Measurements from ENCODE around the gene TMBIM4. TPM values are rescaled to one million over a fixed set of nuclear protein-coding genes. Genes with fewer than 3 reads are reported as not detected.

TMBIM4 gene
- total and polyA plus RNA-seq, 2 of the 4 experiments (the other 2 are of a cell fraction): 38.7 to 59.3 TPM

GRCh38 chr12:66119870-66120241 lies 49.9 kb downstream of the TMBIM4 start:
- H3K4me1 ChIP-seq (ENCODE audit: control insufficient read depth, insufficient read depth, low read length): no peaks in the 10 kb centered on the region
- no CpG with 5 or more reads among the region's 1 CpG for WGBS, 2 experiments (ENCODE audit: extremely low coverage in 2 of 2, insufficient read length in 1 of 2)
- ATAC-seq (ENCODE audit: low read depth) (no peak), DNase-seq (no peak)
- H3K23ac ChIP-seq (ENCODE audit: low read depth, low read length): no peak overlapping the region
- in situ Hi-C loops (cut with MboI; ENCODE audit: low sequenced_read_pairs) (no loop called here), dilution Hi-C loops (cut with HindIII; ENCODE audit: low sequenced_read_pairs, unreplicated experiment) (no loop called here), intact Hi-C loops (cut with micrococcal nuclease) (no loop called here)
- no peak overlapping the region for H2BK5ac ChIP-seq (ENCODE audit: low read depth, low read length, poor library complexity, severe bottlenecking)
- no peak overlapping the region for H2AK5ac ChIP-seq (ENCODE audit: low read depth, low read length)
- H4K5ac ChIP-seq (ENCODE audit: low read depth, low read length): no peak overlapping the region
- H2BK120ac ChIP-seq (ENCODE audit: low read depth, low read length): no peak overlapping the region
- no peak overlapping the region for H3K9ac ChIP-seq (ENCODE audit: low read depth, low read length)
- no peak overlapping the region for H3K4ac ChIP-seq (ENCODE audit: low read depth, low read length)
- H3K36me3 ChIP-seq (ENCODE audit: control insufficient read depth, insufficient read depth, low read length): peaks cover 15% of the 10 kb centered on the region
- H3K56ac ChIP-seq (ENCODE audit: extremely low read depth, insufficient read depth, low read length): no peak overlapping the region
- TF ChIP-seq MAZ (IDR thresholded peaks at IDR 0.05; ENCODE audit: borderline replicate concordance, low read depth, low read length) (no peak), RAD21 (IDR thresholded peaks at IDR 0.05; ENCODE audit: low read length) (no peak), SMC3 (IDR thresholded peaks at IDR 0.05; ENCODE audit: low read depth, low read length) (no peak), POLR2A (IDR thresholded peaks at IDR 0.05; ENCODE audit: low read depth, low read length) (no peak), NFE2L2 (IDR thresholded peaks at IDR 0.05; ENCODE audit: low read depth, low read length) (no peak), MAFK (IDR thresholded peaks at IDR 0.05; ENCODE audit: low read depth, low read length) (no peak), BHLHE40 (IDR thresholded peaks at IDR 0.05; ENCODE audit: low read depth, low read length) (no peak), CTCF (conservative IDR thresholded peaks at IDR 0.05; ENCODE audit: low read depth, low read length) (no peak), MXI1 (IDR thresholded peaks at IDR 0.05; ENCODE audit: borderline replicate concordance, low read depth, low read length) (no peak), USF2 (IDR thresholded peaks at IDR 0.05; ENCODE audit: low read depth, low read length) (no peak), ELK1 (IDR thresholded peaks at IDR 0.05; ENCODE audit: borderline replicate concordance, low read depth, low read length) (no peak), RFX5 (IDR thresholded peaks at IDR 0.05; ENCODE audit: low read depth, low read length) (no peak), FOS (IDR thresholded peaks at IDR 0.05; ENCODE audit: low read depth, low read length) (no peak), CHD1 (IDR thresholded peaks at IDR 0.05; ENCODE audit: low read depth, low read length) (no peak), RCOR1 (IDR thresholded peaks at IDR 0.05; ENCODE audit: insufficient replicate concordance, low read length) (no peak), CEBPB (IDR thresholded peaks at IDR 0.05; ENCODE audit: low read depth, low read length) (no peak)
- H3K4me2 ChIP-seq (ENCODE audit: low read depth, low read length): no peak overlapping the region
- POLR2A ChIA-PET (ENCODE audit: unreplicated experiment): interaction anchor here (0.6 kb wide), 1 partner anchor 531 kb away, joined by 4 read pairs; no protein-coding TSS in a partner anchor
- H4K91ac ChIP-seq (ENCODE audit: insufficient read depth, low read depth, low read length): no peak overlapping the region
- H3K27me3 ChIP-seq (ENCODE audit: control insufficient read depth, insufficient read depth, low read length): no peaks in the 10 kb centered on the region
- peaks cover 5 to 7% of the 10 kb centered on the region in 2 experiments; a peak in 3 of 4 replicates for H3K79me1 ChIP-seq (ENCODE audit: low read depth in 1 of 2, low read length in 2 of 2)
- H3K27ac ChIP-seq (ENCODE audit: insufficient read depth, low read length): no peak overlapping the region
- H2AK9ac ChIP-seq (replicated peaks; ENCODE audit: low read depth, low read length, poor library complexity): no peak overlapping the region
- no peaks in the 10 kb centered on the region for H3K9me3 ChIP-seq (ENCODE audit: control insufficient read depth, insufficient read depth, low read length)
- H2BK20ac ChIP-seq (ENCODE audit: low read depth, low read length): no peak overlapping the region
- no peaks in the 10 kb centered on the region; the same call in 1 of the 2 replicates for H4K20me1 ChIP-seq (ENCODE audit: insufficient read depth, low read length)
- H2AFZ ChIP-seq (replicated peaks; ENCODE audit: low read length, poor library complexity): no peak overlapping the region
- no peak overlapping the region for H2BK15ac ChIP-seq (ENCODE audit: low read depth, low read length)
- H3K4me3 ChIP-seq (ENCODE audit: insufficient read depth, low read depth, low read length): no peak overlapping the region
- no peak overlapping the region for H3K14ac ChIP-seq (replicated peaks; ENCODE audit: low read depth, low read length)
- no peak overlapping the region for H4K8ac ChIP-seq (ENCODE audit: low read depth in 2 of 2, low read length in 2 of 2)
- no peak overlapping the region for H3K18ac ChIP-seq (ENCODE audit: low read depth, low read length)
- CTCF ChIA-PET: no interaction called here
- H3K9me1 ChIP-seq (ENCODE audit: insufficient read depth, low read length): peaks cover 7% of the 10 kb centered on the region; the same call in 1 of the 2 replicates
- no TSS peak for BruUV-seq (replicated peaks)

Data from IMR-90 (cell line).